Stimulated activated CD8-positive, alpha-beta memory T cell treated with anti-CD3 and anti-CD28 coated beads, Interleukin-15, amount 100 ng/mL, for 24 hours (primary cell): ENCODE data around the gene SHD.
A peak's percentile ranks its signal among the peaks of the same experiment; 100 is the strongest.

Experiments
- DNase-seq: peaks from one replicate; pipeline ENCODE4 v3.0.0-alpha.2; 2020; ENCODE audit warnings: low read depth

Gene SHD

GRCh38 chr19:4298810-4299550 lies 19.9 kb downstream of the SHD start:
- no peak for DNase-seq

GRCh38 chr19:4300589-4300988 lies 21.5 kb downstream of the SHD start:
- DNase-seq = no peak

DNA sequence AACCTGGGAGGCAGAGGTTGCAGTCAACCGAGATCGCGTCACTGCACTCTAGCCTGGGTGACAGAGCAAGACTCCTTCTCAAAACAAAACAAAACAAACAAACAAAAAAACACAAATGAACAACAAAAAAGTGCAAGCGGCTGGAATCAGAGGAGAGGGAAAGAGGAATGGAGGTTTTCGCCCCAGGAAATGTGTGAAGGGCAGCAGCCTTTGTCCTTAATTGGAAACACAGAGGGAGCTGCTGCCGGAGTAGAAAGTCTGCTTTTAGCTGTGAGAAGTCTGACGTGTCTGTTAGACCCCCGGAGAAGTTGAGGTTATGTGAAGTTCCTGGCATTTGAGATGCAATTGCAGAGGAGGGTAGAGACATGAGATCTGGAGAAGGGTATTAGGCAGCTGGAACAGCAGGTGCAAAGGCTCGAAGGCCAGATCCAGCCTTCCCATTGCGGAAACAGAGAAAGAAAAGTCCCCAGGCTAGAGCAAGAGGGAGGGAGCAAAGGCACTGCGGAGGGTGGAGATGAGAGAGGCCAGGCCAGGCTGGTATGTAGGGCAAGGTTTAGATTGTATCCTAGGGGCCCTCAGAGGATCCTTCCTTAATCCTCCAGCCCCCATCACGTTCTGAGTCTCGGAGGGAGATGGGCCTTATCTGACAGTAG lies 22.6 kb downstream of the SHD start:
- DNase-seq = no peak

DNA sequence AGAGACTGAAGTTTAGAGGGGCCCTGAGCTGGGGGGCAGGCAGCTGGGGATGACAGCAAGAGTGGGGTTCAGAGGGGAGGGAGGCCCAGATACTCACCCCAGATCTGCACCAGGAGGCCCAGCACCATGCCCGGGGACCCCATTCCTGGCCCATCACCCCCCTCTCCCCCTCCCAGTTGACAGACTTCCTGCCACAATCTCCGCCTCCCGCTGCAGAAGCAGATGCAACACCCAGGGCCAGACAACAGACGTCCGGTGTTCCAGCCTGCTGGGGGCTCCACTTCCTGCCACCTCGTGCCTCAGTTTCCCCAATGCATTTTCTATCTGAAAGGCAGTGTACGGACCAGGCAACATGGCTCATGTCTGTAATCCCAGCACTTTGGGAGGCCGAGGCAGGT lies 23.2 kb downstream of the SHD start, which contains the start of gene TMIGD2:
Gene TMIGD2 (minus strand): TSS at position 147 of the 398 bp plus-strand sequence. CDS start 4 bp downstream, at position 143.
- no peak for DNase-seq

- no peak for DNase-seq
Observed at GRCh38 chr19:4303819-4304537, 24.9 kb downstream of the SHD start.

GRCh38 chr19:4304538-4305256 lies 25.6 kb downstream of the SHD start, which contains the start of gene FSD1:
Gene FSD1, plus strand, starts transcription at chr19:4304598. Its CDS starts 149 bp downstream, at chr19:4304747.
- peak; percentile 56 for DNase-seq

DNA sequence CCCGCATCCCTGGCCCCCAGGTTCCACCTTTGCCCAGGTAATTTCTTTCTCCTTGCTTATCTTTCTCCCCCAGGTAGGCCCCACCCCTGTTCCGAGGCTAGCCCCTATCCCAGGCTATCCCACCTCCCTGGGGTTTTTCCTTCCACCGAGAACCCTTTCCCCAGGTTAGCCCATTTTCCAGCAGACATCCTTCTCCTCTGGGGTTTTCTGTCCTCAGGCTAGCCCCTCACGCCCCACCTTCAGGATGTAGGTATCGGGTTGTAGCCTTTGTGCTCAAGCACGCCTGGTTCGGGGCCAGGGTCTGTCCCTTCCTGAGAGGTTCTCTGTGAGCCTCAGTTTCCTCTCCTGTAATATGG lies 26.2 kb downstream of the SHD start:
- no peak for DNase-seq

GRCh38 chr19:4305659-4306058 lies 26.6 kb downstream of the SHD start:
- DNase-seq = no peak

DNA sequence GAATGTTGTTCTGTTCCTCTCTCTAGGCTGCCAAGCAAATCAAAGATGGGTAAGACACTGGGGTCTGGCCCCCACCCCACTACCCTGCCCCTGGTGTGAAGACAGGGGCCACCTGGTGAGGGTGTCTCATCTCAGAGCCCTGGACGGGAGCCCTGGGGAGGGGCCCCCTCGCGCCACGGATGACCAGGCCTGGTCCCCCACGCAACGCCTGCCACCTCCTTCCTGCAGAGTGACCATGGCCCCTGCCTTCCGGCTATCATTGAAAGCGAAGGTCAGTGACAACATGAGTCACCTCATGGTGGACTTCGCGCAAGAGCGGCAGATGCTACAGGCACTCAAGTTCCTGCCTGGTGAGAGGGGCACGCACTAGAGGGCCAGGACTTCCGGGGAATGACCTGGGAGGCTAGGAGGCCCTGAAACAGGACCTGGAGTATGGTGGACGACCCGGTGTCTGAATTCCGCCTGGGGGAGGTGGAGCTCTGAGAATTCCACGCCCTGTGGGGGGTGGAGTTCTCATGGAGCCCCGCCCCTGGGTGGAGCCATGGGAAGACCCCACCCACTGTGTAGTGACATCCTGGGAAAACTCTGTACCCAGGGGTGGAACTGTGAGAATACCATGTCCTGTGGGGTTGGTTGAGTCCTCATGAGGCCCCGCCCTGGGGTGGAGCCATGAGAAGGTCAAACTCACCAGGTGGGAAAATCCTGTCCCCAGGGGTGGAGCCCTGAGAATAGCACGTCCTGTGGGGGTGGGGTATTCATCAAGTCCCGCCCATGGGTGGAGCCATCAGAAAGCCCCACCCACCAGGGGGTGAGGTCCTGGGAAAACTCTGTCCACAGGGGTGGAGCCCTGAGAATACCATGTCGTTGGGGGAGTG lies 31.4 kb downstream of the SHD start:
- no peak for DNase-seq

GRCh38 chr19:4313847-4314490 lies 34.9 kb downstream of the SHD start:
- DNase-seq = no peak

- DNase-seq = no peak
Observed at GRCh38 chr19:4316956-4317355, 37.9 kb downstream of the SHD start.

DNA sequence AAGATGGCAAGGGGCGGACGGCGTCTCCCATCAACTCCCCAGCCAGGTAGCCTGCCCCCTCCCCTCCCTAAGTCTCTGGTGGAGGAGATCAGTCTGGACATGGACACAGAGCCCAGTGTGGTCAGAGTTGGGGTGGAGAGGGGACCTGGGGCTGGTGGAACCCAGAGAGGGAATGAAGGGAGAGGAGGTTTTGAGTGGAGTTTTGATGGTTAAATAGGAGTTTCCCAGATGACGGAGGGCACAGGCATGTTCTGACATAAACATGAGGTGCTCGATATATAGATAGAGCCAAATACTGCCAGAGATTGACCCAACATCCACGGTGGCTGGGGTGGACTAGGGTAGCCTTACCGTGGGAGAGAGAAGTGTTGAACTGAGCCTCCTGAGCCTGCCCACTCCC lies 39.4 kb downstream of the SHD start:
- no peak for DNase-seq

GRCh38 chr19:4319067-4319718 lies 40.1 kb downstream of the SHD start:
- no peak for DNase-seq

- DNase-seq = no peak
Observed at GRCh38 chr19:4320419-4320818, 41.4 kb downstream of the SHD start.

DNA sequence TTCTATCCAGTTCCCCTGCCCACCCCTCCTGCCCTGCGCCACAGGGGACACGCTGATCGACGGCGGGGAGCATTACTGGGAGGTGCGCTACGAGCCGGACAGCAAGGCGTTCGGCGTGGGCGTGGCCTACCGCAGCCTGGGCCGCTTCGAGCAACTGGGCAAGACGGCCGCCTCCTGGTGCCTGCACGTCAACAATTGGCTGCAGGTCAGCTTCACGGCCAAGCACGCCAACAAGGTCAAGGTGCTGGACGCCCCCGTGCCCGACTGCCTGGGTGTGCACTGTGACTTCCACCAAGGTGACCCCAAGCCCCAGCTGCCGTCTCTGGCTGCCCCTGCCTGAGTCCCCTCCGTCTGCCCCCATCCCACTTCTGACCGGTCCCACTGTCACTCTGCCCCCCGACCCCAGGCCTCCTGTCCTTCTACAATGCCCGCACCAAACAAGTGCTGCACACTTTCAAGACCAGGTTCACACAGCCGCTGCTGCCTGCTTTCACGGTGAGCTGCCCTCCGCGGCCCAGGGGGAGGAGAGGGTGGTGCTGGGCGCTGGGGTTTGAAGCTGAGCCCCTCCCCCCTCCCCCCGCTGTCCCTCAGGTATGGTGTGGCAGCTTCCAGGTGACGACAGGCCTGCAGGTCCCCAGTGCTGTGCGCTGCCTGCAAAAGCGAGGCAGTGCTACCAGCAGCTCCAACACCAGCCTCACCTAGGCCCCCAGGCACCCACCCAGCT lies 44.0 kb downstream of the SHD start:
- DNase-seq = no peak

DNA sequence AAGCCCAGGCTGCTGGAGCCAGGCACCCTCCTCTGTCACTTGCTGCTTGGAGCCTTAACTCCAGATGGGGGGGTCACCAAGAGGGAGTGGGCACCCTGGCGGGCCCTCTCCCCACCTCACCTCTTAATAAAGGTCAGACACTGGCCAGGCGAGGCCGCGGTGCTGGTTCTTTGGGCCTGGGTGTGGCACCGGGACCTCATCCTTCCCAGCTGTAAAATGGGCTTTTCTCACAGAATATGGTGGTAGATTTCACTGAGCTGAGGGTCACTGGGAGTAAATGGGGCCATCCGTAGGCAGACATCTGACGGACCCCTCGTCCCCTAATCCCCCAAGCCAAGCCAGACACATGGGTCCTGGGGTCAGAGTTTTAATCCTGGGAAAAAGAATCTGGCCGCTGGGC lies 44.6 kb downstream of the SHD start:
- no peak for DNase-seq

GRCh38 chr19:4324228-4324627 lies 45.2 kb downstream of the SHD start:
- no peak for DNase-seq

- DNase-seq = no peak
Observed at GRCh38 chr19:4326215-4326836, 47.3 kb downstream of the SHD start.

- DNase-seq = no peak
Observed at GRCh38 chr19:4326837-4327251, 47.8 kb downstream of the SHD start.
